Measurements from ENCODE around the gene OLFM1.
"Not testable (repeated sequence)": the region's sequence is repeated elsewhere in the genome, so short reads cannot be mapped to it uniquely, and the experiment has no call there.

Gene OLFM1

GRCh38 chr9:135135929-135136315 is 48.5 kb downstream of the OLFM1 start:
- no peak for DNase-seq

GRCh38 chr9:135136481-135136880 is 49.0 kb downstream of the OLFM1 start:
- no peak for DNase-seq

DNA sequence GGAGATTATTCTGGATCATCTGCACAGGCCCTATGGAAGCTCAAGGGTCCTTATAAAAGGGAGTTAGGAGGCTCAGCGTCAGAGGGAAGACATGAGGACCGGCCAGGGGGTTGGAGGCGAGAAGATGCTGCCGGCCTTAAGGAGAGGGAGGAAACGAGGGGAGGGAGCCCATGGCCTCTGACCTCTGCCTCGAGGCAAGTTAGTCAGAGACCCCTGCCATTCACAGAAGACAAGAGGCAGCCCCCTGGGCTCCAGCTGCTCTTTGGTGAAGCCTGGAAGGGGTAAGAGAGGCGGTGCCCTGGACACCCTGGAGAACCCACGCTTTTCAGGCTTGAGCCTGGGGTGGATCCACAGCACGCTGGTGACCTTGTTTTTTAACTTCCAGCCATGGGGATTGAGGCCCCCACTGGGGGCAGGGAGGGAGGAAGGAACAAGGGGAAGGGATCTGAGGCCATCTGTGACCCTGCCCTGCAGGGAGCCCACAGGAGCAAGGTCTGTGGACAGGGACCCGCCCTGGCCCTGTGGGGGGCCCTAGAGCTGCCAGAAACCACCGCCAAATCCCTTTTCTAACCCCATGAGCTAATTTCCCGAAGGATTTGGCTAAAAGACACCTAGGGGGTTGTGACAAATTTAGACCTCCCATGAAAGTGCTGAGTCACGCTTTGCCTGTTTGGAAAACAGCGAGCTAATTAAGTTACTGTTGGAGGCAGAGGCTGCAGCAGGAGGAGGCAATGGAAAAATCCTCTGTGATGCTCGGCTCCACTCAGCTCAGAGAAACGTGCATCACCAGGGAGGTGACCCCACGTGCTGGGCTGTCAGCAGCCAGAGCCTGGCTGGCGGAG is 49.7 kb downstream of the OLFM1 start:
- DNase-seq, result no peak

GRCh38 chr9:135138078-135138855 is 50.8 kb downstream of the OLFM1 start:
- DNase-seq, result no peak

DNA sequence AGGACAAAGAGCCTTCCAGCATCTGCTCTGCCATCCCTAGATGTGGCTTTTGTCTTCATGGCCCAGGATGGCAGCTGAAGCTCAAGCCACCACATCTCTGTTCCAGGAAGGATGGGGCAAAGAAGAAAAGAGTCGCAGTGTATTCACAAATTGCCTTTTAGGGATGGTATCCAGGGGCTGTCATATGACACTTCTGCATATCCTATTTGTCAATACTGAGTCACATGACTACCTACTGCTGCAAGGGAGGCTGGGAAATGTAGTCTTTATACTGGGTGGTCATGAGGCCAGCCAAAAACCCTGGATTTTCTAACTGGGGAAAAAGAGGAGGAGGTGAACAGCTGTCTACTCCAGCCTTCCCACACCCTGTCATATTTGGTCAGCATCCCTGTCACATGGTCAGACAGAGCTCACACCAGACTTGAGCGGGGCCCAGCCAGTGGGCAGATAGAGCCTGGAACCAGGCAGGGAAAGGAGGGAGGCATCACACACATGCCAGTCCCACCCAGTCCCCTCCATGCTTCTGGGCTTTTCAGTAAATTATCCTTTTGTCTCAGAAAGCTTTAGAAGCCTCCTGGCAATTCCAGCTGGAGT is 52.0 kb downstream of the OLFM1 start:
- DNase-seq, result no peak

DNA sequence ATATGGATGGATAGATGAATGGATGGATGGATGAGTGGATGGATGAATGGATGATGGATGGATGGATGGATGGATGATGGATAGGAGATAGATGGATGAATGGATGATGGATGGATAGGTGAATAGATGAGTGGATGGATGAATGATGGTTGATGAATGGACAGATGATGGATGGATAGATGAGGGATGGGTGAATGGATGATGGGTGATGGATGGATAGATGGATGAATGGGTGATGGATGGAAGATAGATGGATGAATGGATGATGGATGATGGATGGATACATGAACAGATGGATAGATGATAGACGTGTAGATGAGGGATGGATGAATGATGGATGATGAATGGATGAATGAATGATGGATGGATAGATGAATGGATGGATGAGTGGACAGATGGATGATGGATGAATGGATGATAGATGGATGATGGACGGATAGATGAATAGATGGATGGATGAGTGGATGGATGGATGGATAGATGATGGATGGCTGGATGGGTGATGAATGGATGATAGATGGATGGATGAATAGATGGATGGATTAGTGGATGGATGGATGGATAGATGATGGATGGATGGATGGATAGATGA is 53.8 kb downstream of the OLFM1 start:
- DNase-seq, result no peak

- DNase-seq, result no peak
These were observed 57.2 kb downstream of the OLFM1 start for GRCh38 chr9:135144581-135145170.

- DNase-seq, result no peak
These were observed 57.8 kb downstream of the OLFM1 start for GRCh38 chr9:135145312-135145711.

DNA sequence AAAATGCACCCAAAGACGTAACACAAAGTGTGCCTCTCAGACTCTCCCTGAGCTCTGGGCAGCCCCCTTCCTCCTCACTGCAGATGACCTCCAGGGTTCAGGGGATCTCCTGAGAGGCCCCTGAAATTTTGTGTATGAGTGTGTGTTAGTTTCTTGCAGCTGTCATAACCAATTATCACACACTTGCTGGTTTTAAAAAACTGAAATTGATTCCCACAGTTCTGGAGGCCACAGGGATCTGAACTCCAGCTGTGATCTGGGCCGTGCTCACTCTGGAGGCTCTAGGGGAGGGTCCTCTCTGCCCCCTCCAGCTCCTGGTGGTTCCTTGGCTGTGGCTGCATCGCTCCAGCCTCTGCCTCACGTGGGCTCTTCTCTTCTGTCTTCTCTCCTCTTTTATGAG is 58.8 kb downstream of the OLFM1 start:
- no peak for DNase-seq

GRCh38 chr9:135146766-135147473 is 59.5 kb downstream of the OLFM1 start:
- DNase-seq, result no peak

GRCh38 chr9:135147474-135147805 is 60.0 kb downstream of the OLFM1 start:
- DNase-seq, result no peak

DNA sequence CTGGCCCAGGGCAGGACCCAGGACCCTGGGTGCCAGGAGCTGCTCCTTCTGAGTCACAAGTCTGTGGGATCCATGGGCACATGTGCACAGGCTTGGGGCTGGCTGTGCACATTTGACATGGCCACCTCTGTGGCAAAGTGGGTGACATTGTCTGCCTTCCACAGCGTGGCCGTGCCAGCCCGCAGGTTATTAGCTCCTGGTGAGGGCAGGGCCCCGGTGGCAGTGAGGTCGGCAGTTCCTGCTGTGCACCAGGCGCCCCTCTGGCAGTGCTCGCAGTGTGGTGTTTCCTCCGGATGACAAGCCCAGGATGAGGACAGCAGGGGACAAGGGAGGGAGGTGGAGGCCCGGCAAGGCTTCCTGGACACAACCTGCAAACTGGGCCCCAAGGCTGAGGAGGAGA is 60.5 kb downstream of the OLFM1 start:
- DNase-seq, result no peak

- DNase-seq, result no peak
These were observed 60.9 kb downstream of the OLFM1 start for GRCh38 chr9:135148386-135148785.

GRCh38 chr9:135149901-135150300 is 62.4 kb downstream of the OLFM1 start:
- not testable (repeated sequence) for DNase-seq

DNA sequence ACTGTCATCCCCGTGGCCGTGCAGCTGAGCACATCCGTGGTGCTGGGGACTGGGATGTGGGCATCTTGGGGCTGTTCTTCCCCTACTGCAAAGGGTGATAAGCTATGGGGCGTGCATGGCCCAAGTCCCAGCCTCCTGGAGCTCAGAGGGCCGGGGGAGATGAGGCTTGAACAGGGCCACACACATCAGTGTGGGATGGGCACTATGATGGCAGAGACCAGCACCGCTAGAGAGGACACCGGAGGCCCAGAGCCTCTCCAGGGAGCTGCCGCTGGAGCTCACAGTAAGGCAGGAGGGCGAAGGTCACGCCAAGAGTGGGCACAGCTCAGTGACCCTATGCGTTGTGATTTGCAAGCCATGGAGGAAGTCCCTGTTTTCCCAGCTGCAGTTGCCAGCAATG is 63.5 kb downstream of the OLFM1 start:
- DNase-seq, result no peak

GRCh38 chr9:135151757-135152613 is 64.5 kb downstream of the OLFM1 start:
- DNase-seq, result no peak

DNA sequence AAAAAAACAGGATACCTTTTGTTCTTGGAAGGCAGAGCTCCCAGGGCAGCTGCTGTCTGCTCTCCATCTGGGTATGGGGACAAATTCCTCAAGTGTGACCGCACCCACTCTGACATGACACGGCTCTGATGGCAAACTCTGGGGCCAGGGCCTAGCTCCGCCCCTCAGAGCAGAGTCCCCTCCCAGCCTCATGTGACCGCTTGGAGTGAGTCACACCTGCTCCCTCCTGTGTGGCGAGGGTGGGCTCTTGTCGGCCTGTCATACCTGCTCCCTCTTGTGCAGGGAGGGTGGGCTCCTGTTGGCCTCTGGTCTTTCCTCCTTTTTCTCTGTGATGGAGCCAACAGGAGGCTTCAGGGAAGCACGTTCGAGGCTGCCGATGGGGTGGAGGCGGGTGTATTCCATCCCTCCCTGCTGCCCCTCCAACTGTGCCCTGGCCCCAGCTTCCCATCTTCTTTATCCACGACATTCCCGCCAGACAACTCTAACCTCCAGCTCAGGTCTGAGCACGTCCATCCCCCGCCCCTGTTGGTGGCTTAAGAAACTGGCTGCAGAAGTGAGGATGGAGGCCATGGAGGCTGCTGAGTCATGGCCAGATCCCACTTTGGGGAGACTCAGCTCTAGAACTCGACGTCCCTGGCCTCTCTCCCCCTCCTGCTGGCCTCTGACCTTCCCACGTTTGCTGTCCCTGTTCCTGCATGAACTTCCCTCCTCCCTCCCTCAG is 65.3 kb downstream of the OLFM1 start:
- DNase-seq, result no peak

- no peak for DNase-seq
These were observed 66.7 kb downstream of the OLFM1 start for GRCh38 chr9:135154050-135154615.

DNA sequence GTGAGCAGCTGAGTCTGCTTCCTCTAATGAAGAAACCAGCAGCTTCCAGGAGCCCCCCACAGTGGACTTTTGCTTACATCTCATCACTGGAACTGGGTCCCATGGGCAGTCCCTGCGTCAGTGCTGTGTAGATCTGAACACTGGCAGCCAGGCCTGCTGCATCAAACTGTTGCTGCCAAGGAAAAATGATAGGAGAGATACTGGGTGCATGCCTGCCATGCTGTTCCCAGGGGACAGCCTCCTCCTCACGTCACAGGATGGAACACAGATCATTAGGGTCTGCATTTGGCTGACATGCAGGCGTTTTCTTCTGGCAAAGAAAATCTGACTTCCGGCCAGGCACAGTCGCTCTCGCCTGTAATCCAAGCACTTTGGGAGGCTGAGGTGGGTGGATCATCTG is 67.9 kb downstream of the OLFM1 start:
- no peak for DNase-seq
